Left renal cortex interstitium (tissue), 4 donors: Measurements from ENCODE around the gene FOXA3. TPM values are rescaled to one million over a fixed set of nuclear protein-coding genes. Genes with fewer than 3 reads are reported as not detected.
A peak's percentile ranks its signal among the peaks of the same experiment; 100 is the strongest.
"Not testable (repeated sequence)": the region's sequence is repeated elsewhere in the genome, so short reads cannot be mapped to it uniquely, and the experiment has no call there.

Experiments
- DNase-seq, 4 donors: peaks; one replicate each; pipeline ENCODE4 v3.0.0-alpha.2; 2013; ENCODE audit warnings: low read depth in 4 of 4, low spot score in 2 of 4, missing footprints in 1 of 4
- polyA plus RNA-seq, 4 donors: library from polyadenylated mRNA; unstranded; fragments of 120-200 nt; gene quantifications; one replicate each; pipeline ENCODE4 v1.2.1, GENCODE V29; 2013; ENCODE audit not compliant: insufficient read length in 4 of 4

Gene FOXA3
- polyA plus RNA-seq, 4 donors, result 0.40 to 0.60 (median 0.50) TPM

- no peak for DNase-seq
Observed at GRCh38 chr19:45827459-45828093, 36.5 kb upstream of the FOXA3 start.

- DNase-seq, result no peak
Observed at GRCh38 chr19:45828523-45828922, 35.6 kb upstream of the FOXA3 start.

GRCh38 chr19:45828945-45829344 lies 35.2 kb upstream of the FOXA3 start:
- no peak for DNase-seq

GRCh38 chr19:45834970-45835369 lies 29.2 kb upstream of the FOXA3 start:
- no peak for DNase-seq

- DNase-seq, result no peak
Observed at GRCh38 chr19:45842198-45842597, 21.9 kb upstream of the FOXA3 start.

GRCh38 chr19:45847663-45848062 lies 16.5 kb upstream of the FOXA3 start:
- DNase-seq, result no peak

GRCh38 chr19:45848922-45849321 lies 15.2 kb upstream of the FOXA3 start:
- DNase-seq, result no peak

GRCh38 chr19:45852145-45852750 lies 11.9 kb upstream of the FOXA3 start:
- DNase-seq, result no peak

- DNase-seq, result no peak
Observed at GRCh38 chr19:45852983-45853382, 11.1 kb upstream of the FOXA3 start.

GRCh38 chr19:45854167-45854778 lies 9.9 kb upstream of the FOXA3 start:
- no peak for DNase-seq

GRCh38 chr19:45860359-45861259 lies 3.5 kb upstream of the FOXA3 start:
- no peak for DNase-seq

GRCh38 chr19:45862271-45862563 lies 1.9 kb upstream of the FOXA3 start:
- DNase-seq, result no peak

GRCh38 chr19:45862564-45863334 lies 1.4 kb upstream of the FOXA3 start, which contains the start of gene SYMPK:
TSS of gene SYMPK (minus strand) at chr19:45863147. CDS start at chr19:45854495, 8,652 bp downstream.
- DNase-seq, result peak; percentile 79 to 98 (median 97)

- DNase-seq, result no peak
Observed at GRCh38 chr19:45863335-45863839, 739 bp upstream of the FOXA3 start.

GRCh38 chr19:45864629-45865082 lies 530 bp downstream of the FOXA3 start:
- no peak for DNase-seq

GRCh38 chr19:45865269-45865948 lies 1.3 kb downstream of the FOXA3 start:
- DNase-seq, result no peak

GRCh38 chr19:45866400-45867176 lies 2.5 kb downstream of the FOXA3 start:
- DNase-seq, result no peak

- DNase-seq, result not testable (repeated sequence)
Observed at GRCh38 chr19:45867241-45867640, 3.1 kb downstream of the FOXA3 start.

GRCh38 chr19:45870798-45871197 lies 6.7 kb downstream of the FOXA3 start:
- DNase-seq, result no peak
